ENCODE results near the gene SLFN12L. TPM values are rescaled to one million over a fixed set of nuclear protein-coding genes. Genes with fewer than 3 reads are reported as not detected.

Gene SLFN12L
- total and polyA plus RNA-seq, 8 donors: 2.1 to 30.4 (median 16.3) TPM

DNA sequence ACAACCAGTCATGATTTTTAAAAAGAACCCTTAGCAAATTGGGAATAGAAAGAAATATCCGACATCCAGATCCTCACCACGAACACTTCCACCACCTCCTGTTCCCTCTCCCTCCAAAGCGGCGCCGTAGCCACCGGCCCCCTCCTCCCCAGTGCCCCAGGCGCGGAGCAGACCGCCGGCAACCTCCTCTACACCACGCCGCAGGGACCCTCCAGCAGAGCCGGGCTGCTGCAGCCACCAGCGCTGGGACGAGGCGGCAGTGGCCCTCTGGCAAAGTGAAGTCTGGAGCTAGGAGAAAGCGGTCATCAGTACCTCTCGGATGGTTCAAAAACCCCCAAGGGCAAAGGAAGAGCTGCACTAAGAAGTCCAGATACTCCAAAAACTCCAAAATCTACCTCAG is 47.5 kb downstream of the SLFN12L start:
- intact Hi-C loops (cut with DNase I): no loop called here
- no peak overlapping the region for H3K27ac ChIP-seq
- peaks cover 42 to 81% of the 10 kb centered on the region in 2 donors for H3K27me3 ChIP-seq
- TF ChIP-seq, protein P1, sequence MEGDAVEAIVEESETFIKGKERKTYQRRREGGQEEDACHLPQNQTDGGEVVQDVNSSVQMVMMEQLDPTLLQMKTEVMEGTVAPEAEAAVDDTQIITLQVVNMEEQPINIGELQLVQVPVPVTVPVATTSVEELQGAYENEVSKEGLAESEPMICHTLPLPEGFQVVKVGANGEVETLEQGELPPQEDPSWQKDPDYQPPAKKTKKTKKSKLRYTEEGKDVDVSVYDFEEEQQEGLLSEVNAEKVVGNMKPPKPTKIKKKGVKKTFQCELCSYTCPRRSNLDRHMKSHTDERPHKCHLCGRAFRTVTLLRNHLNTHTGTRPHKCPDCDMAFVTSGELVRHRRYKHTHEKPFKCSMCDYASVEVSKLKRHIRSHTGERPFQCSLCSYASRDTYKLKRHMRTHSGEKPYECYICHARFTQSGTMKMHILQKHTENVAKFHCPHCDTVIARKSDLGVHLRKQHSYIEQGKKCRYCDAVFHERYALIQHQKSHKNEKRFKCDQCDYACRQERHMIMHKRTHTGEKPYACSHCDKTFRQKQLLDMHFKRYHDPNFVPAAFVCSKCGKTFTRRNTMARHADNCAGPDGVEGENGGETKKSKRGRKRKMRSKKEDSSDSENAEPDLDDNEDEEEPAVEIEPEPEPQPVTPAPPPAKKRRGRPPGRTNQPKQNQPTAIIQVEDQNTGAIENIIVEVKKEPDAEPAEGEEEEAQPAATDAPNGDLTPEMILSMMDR (IDR thresholded peaks at IDR 0.05): no peak
- ATAC-seq: no peak
- H3K4me1 ChIP-seq: peaks cover 0 to 25% of the 10 kb centered on the region in 2 donors
- DNase-seq: peak in 1 of 4 donors; percentile 66
- no peaks in the 10 kb centered on the region for H3K36me3 ChIP-seq
- H3K9me3 ChIP-seq: no peaks in the 10 kb centered on the region
- no peak overlapping the region for H3K4me3 ChIP-seq

DNA sequence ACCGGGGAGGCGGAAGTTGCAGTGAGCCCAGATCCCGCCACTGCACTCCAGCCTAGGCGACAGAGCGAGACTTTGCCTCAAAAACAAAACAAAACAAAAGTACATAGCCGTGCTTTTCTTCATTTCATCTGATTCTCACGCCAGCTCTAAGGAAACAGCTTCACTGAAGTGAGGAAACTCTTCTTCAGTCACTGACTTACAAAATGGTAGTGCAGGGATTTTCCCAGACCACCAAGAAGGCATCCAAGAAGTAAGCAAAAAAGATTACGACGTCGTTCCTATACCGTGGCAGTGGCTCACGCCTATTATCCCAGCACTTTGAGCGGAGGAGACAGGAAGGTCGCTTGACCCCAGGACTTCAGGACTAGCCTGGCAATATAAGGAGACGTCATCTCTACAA is 48.5 kb downstream of the SLFN12L start:
- H3K27me3 ChIP-seq: peaks cover 37 to 71% of the 10 kb centered on the region in 2 donors
- intact Hi-C loops (cut with DNase I): no loop called here
- ATAC-seq (no peak), DNase-seq (no peak)
- TF ChIP-seq, protein P1 (IDR thresholded peaks at IDR 0.05): no peak
- H3K4me1 ChIP-seq: peaks cover 0 to 25% of the 10 kb centered on the region in 2 donors
- H3K36me3 ChIP-seq: no peaks in the 10 kb centered on the region
- H3K27ac ChIP-seq: no peak overlapping the region
- H3K9me3 ChIP-seq: no peaks in the 10 kb centered on the region
- H3K4me3 ChIP-seq: no peak overlapping the region

- H3K36me3 ChIP-seq: no peaks in the 10 kb centered on the region
- peaks cover 0 to 25% of the 10 kb centered on the region in 2 donors for H3K4me1 ChIP-seq
- DNase-seq: peak; percentile 72 to 90 (median 78)
- intact Hi-C loops (cut with DNase I): no loop called here
- peak overlapping the region; percentile 47 to 52 for H3K4me3 ChIP-seq
- peaks cover 25 to 53% of the 10 kb centered on the region in 2 donors for H3K27me3 ChIP-seq
- H3K27ac ChIP-seq: peak overlapping the region; percentile 39 to 79
- H3K9me3 ChIP-seq: peaks cover 0 to 9% of the 10 kb centered on the region in 2 donors
- TF ChIP-seq, protein P1 (IDR thresholded peaks at IDR 0.05): no peak
- ATAC-seq: peak; percentile 82
Observed at GRCh38 chr17:35486920-35487732, 50.4 kb downstream of the SLFN12L start.

GRCh38 chr17:35479271-35479670 is 58.2 kb downstream of the SLFN12L start:
- Histone ChIP-seq H3K9me3 (peaks cover 0 to 9% of the 10 kb centered on the region in 2 donors), H3K27me3 (no peaks in the 10 kb centered on the region), H3K27ac (no peak overlapping the region), H3K4me1 (no peaks in the 10 kb centered on the region), H3K4me3 (no peak overlapping the region), H3K36me3 (no peaks in the 10 kb centered on the region)
- TF ChIP-seq, protein P1 (IDR thresholded peaks at IDR 0.05): no peak
- DNase-seq (no peak), ATAC-seq (no peak)
- intact Hi-C loops (cut with DNase I): no loop called here

DNA sequence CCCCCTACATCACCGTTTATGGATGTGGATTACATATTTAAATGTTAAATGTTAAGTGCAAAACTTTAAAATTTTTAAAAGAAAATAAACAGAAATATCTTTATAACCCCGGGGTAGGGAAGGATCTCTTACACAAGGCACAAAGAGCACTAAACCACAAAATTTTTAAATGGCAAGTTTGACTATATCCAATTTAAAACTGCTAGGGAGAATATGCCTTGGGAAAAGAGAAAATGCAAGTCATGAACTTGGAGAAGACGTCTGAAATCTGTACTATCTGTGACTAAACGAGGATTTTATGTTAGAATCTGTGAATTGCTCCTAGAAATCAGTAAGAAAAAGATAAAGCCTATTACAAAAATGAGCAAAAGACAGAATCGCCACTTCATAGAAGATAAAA is 60.2 kb downstream of the SLFN12L start:
- intact Hi-C loops (cut with DNase I): no loop called here
- no peak for DNase-seq
- Histone ChIP-seq H3K9me3 (peaks cover 0 to 3% of the 10 kb centered on the region in 2 donors), H3K36me3 (no peaks in the 10 kb centered on the region), H3K4me3 (no peak overlapping the region), H3K27ac (no peak overlapping the region), H3K4me1 (no peaks in the 10 kb centered on the region), H3K27me3 (no peaks in the 10 kb centered on the region)
- no peak for ATAC-seq
- TF ChIP-seq, protein P1 (IDR thresholded peaks at IDR 0.05): no peak
